H9 (cell line): ENCODE measurements around the gene DMAC2. TPM values are rescaled to one million over a fixed set of nuclear protein-coding genes. Genes with fewer than 3 reads are reported as not detected.

Source experiments
- DNase-seq: peaks from one replicate; pipeline ENCODE4 v3.0.0-alpha.2; 2017
- H2AFZ ChIP-seq: one replicate; pipeline ENCODE4 v1.6.1; 2013; ENCODE audit warnings: mild to moderate bottlenecking, low read length, control low read depth, moderate library complexity
- H2AK5ac ChIP-seq: 2 replicates; pipeline ENCODE4 v1.6.1; 2013; ENCODE audit warnings: low read length, control low read depth, mixed read lengths; ENCODE audit not compliant: insufficient read length
- H2BK120ac ChIP-seq: one replicate; pipeline ENCODE4 v1.6.1; 2013; ENCODE audit warnings: low read depth, mild to moderate bottlenecking, low read length, control low read depth, inconsistent platforms; ENCODE audit not compliant: poor library complexity, severe bottlenecking
- H2BK12ac ChIP-seq: 2 replicates; pipeline ENCODE4 v1.6.1; 2013; ENCODE audit warnings: low read length, control low read depth, mixed read lengths, low read depth; ENCODE audit not compliant: insufficient read length
- H2BK15ac ChIP-seq: 2 replicates; pipeline ENCODE4 v1.6.1; 2013; ENCODE audit warnings: low read depth, low read length, control low read depth
- H2BK20ac ChIP-seq: one replicate; pipeline ENCODE4 v1.6.1; 2013; ENCODE audit warnings: low read depth, mild to moderate bottlenecking, low read length, control low read depth, inconsistent platforms; ENCODE audit not compliant: poor library complexity, severe bottlenecking
- H2BK5ac ChIP-seq: 2 replicates; pipeline ENCODE4 v1.6.1; 2013; ENCODE audit warnings: low read length, control low read depth, mixed read lengths; ENCODE audit not compliant: insufficient read length
- H3K14ac ChIP-seq: 2 replicates; pipeline ENCODE4 v1.6.1; 2013; ENCODE audit warnings: low read length, control low read depth; ENCODE audit not compliant: insufficient read depth
- H3K18ac ChIP-seq: 2 replicates; pipeline ENCODE4 v1.6.1; 2013; ENCODE audit warnings: low read depth, mild to moderate bottlenecking, mixed read lengths, low read length, control low read depth; ENCODE audit not compliant: insufficient read length
- H3K23ac ChIP-seq: 2 replicates; pipeline ENCODE4 v1.6.1; 2013; ENCODE audit warnings: low read length, control low read depth, mixed read lengths, low read depth; ENCODE audit not compliant: insufficient read length
- H3K23me2 ChIP-seq: 2 replicates; pipeline ENCODE4 v1.6.1; 2013; ENCODE audit warnings: low read depth, mild to moderate bottlenecking, mixed read lengths, low read length, control low read depth; ENCODE audit not compliant: insufficient read length, poor library complexity, severe bottlenecking
- H3K27ac ChIP-seq: 2 replicates; pipeline ENCODE4 v1.5.1; 2013; ENCODE audit warnings: low read length, control low read depth, mixed read lengths, low read depth; ENCODE audit not compliant: insufficient read length
- H3K27me3 ChIP-seq: 2 replicates; pipeline ENCODE4 v1.6.1; 2013; ENCODE audit warnings: low read length, control low read depth, inconsistent platforms; ENCODE audit not compliant: insufficient read depth
- H3K4ac ChIP-seq: 2 replicates; pipeline ENCODE4 v1.6.1; 2013; ENCODE audit warnings: low read depth, mild to moderate bottlenecking, control low read depth, inconsistent platforms, low read length, moderate library complexity
- H3K4me1 ChIP-seq: 2 replicates; pipeline ENCODE4 v1.6.1; 2013; ENCODE audit warnings: low read length, control low read depth, inconsistent platforms; ENCODE audit not compliant: insufficient read depth
- H3K4me2 ChIP-seq: 2 replicates; pipeline ENCODE4 v1.6.1; 2013; ENCODE audit warnings: low read length, control low read depth, mixed read lengths; ENCODE audit not compliant: insufficient read length, insufficient read depth
- H3K56ac ChIP-seq: 2 replicates; pipeline ENCODE4 v1.6.1; 2013; ENCODE audit warnings: low read depth, mild to moderate bottlenecking, mixed read lengths, low read length, control low read depth; ENCODE audit not compliant: insufficient read length
- H3K79me1 ChIP-seq: 2 replicates; pipeline ENCODE4 v1.6.1; 2013; ENCODE audit warnings: low read depth, mild to moderate bottlenecking, moderate library complexity, low read length, control low read depth, inconsistent platforms; ENCODE audit not compliant: insufficient read depth, poor library complexity, severe bottlenecking
- H3K79me2 ChIP-seq: 2 replicates; pipeline ENCODE4 v1.6.1; 2013; ENCODE audit warnings: low read length, control low read depth, inconsistent platforms; ENCODE audit not compliant: insufficient read depth
- H3K9ac ChIP-seq: 2 replicates; pipeline ENCODE4 v1.6.1; 2013; ENCODE audit warnings: low read length, control low read depth, mixed read lengths; ENCODE audit not compliant: insufficient read length; ENCODE audit errors: extremely low read depth
- H3K9me3 ChIP-seq: one replicate; pipeline ENCODE4 v1.6.1; 2013; ENCODE audit warnings: low read depth, low read length, inconsistent platforms; ENCODE audit not compliant: control insufficient read depth
- H3T11ph ChIP-seq: one replicate; pipeline ENCODE4 v1.6.1; 2013; ENCODE audit warnings: mild to moderate bottlenecking, low read length, control low read depth, inconsistent platforms
- H4K20me1 ChIP-seq: one replicate; pipeline ENCODE4 v1.6.1; 2013; ENCODE audit not compliant: control insufficient read depth, insufficient read length, insufficient read depth
- H4K5ac ChIP-seq: 2 replicates; pipeline ENCODE4 v1.6.1; 2013; ENCODE audit warnings: low read depth, mild to moderate bottlenecking, mixed read lengths, low read length, control low read depth; ENCODE audit not compliant: insufficient read length
- H4K8ac ChIP-seq: replicated peaks from 2 replicates; pipeline ENCODE4 v1.6.1; 2013; ENCODE audit warnings: low read length, control low read depth, mixed read lengths, low read depth; ENCODE audit not compliant: insufficient read length
- H4K91ac ChIP-seq: 2 replicates; pipeline ENCODE4 v1.6.1; 2013; ENCODE audit warnings: low read depth, mild to moderate bottlenecking, moderate library complexity, mixed read lengths, low read length, control low read depth; ENCODE audit not compliant: insufficient read length
- H3K27ac Mint-ChIP-seq, 3 experiments: 2 replicates in 2 of 3; 3 replicates in 1 of 3; pipeline ENCODE4 v1.8.0; 2020 to 2021; ENCODE audit warnings: mixed read lengths in 3 of 3, mild to moderate bottlenecking in 1 of 3, moderate library complexity in 1 of 3
- H3K27me3 Mint-ChIP-seq: 2 replicates; pipeline ENCODE4 v1.8.0; 2021; ENCODE audit warnings: low read depth, mild to moderate bottlenecking, moderate library complexity, mixed read lengths
- H3K36me3 Mint-ChIP-seq, 3 experiments: 2 replicates in 2 of 3; 3 replicates in 1 of 3; pipeline ENCODE4 v1.8.0; 2020 to 2021; ENCODE audit warnings: low read depth in 3 of 3, mixed read lengths in 3 of 3; ENCODE audit not compliant: insufficient read depth in 1 of 3
- H3K4me1 Mint-ChIP-seq, 2 experiments: 2 replicates each; pipeline ENCODE4 v1.8.0; 2020; ENCODE audit warnings: mixed read lengths in 2 of 2
- H3K4me3 Mint-ChIP-seq, 2 experiments: 2 replicates in 1 of 2; 3 replicates in 1 of 2; pipeline ENCODE4 v1.8.0; 2020 to 2021; ENCODE audit warnings: mild to moderate bottlenecking in 2 of 2, mixed read lengths in 2 of 2, moderate library complexity in 1 of 2
- H3K9me3 Mint-ChIP-seq, 2 experiments: 2 replicates in 1 of 2; 3 replicates in 1 of 2; pipeline ENCODE4 v1.8.0; 2020; ENCODE audit warnings: mild to moderate bottlenecking in 2 of 2, mixed read lengths in 2 of 2, moderate library complexity in 1 of 2
- WGBS: extraction: QIAGEN DNeasy Blood & Tissue Kit; methylation state at CpG from one replicate; pipeline ENCODE4 v1.1.7; 2013; ENCODE audit warnings: missing lambda C conversion rate, low lambda C conversion rate, mixed read lengths; ENCODE audit not compliant: insufficient read length; ENCODE audit errors: extremely low coverage; 5-methylcytosine and 5-hydroxymethylcytosine counted together
- total RNA-seq: library from RNA; stranded (reverse); gene quantifications from 2 replicates; pipeline ENCODE4 v1.2.1, GENCODE V29; 2021
- TF ChIP-seq, protein P1 (sequence below): fragments of 200-600 bp; sonication (generic); conservative IDR thresholded peaks from 3 replicates; pipeline ENCODE4 v1.8.0; 2021; ENCODE audit warnings: antibody characterized with exemption, mild to moderate bottlenecking

Gene DMAC2
- total RNA-seq, 1 experiment from 2014 or later: 70.5 TPM

- Histone ChIP-seq H4K8ac (no peak overlapping the region), H3K18ac (no peak overlapping the region), H2BK15ac (no peak overlapping the region), H4K5ac (no peak overlapping the region), H3K27ac (no peak overlapping the region), H3K4ac (no peak overlapping the region), H2BK20ac (no peak overlapping the region), H2AK5ac (no peak overlapping the region), H2BK5ac (no peak overlapping the region), H3K27me3 (no peaks in the 10 kb centered on the region), H3K79me1 (no peaks in the 10 kb centered on the region), H3K79me2 (no peaks in the 10 kb centered on the region), H3K14ac (no peak overlapping the region), H4K91ac (no peak overlapping the region), H3K23ac (no peak overlapping the region), H3K9me3 (no peaks in the 10 kb centered on the region), H2BK12ac (no peak overlapping the region), H2AFZ (no peak overlapping the region), H2BK120ac (no peak overlapping the region), H3K4me2 (no peak overlapping the region), H3K23me2 (peaks cover 11% of the 10 kb centered on the region), H3K9ac (no peak overlapping the region), H4K20me1 (no peaks in the 10 kb centered on the region), H3T11ph (no peak overlapping the region), H3K56ac (no peak overlapping the region), H3K4me1 (no peaks in the 10 kb centered on the region)
- 0 out of 7 replicates have a peak overlapping the region, but pooled peaks of 1 of the 3 experiments have one; percentile 28 for H3K27ac Mint-ChIP-seq
- TF ChIP-seq, protein P1, sequence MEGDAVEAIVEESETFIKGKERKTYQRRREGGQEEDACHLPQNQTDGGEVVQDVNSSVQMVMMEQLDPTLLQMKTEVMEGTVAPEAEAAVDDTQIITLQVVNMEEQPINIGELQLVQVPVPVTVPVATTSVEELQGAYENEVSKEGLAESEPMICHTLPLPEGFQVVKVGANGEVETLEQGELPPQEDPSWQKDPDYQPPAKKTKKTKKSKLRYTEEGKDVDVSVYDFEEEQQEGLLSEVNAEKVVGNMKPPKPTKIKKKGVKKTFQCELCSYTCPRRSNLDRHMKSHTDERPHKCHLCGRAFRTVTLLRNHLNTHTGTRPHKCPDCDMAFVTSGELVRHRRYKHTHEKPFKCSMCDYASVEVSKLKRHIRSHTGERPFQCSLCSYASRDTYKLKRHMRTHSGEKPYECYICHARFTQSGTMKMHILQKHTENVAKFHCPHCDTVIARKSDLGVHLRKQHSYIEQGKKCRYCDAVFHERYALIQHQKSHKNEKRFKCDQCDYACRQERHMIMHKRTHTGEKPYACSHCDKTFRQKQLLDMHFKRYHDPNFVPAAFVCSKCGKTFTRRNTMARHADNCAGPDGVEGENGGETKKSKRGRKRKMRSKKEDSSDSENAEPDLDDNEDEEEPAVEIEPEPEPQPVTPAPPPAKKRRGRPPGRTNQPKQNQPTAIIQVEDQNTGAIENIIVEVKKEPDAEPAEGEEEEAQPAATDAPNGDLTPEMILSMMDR: peak; percentile 49; the same call in 2 of the 3 replicates
- WGBS: no CpG with 5 or more reads among the region's 23 CpGs
- peak overlapping the region in 1 of 2 experiments; percentile 1; a peak in 1 of 5 replicates for H3K4me3 Mint-ChIP-seq
- no peak for DNase-seq
- H3K4me1 Mint-ChIP-seq: peaks cover 14 to 20% of the 10 kb centered on the region in 2 experiments
- no peaks in the 10 kb centered on the region for H3K27me3 Mint-ChIP-seq
- peaks cover 16 to 33% (median 31%) of the 10 kb centered on the region in 3 experiments; a peak in 6 of 7 replicates for H3K36me3 Mint-ChIP-seq
- H3K9me3 Mint-ChIP-seq: no peaks in the 10 kb centered on the region
Measured at GRCh38 chr19:41431426-41432386, 8.0 kb downstream of the DMAC2 start.
